ENCODE measurements around the gene FNIP2.

The FNIP2 gene

GRCh38 chr4:158799856-158800255 lies 31.0 kb downstream of the FNIP2 start:
- DNase-seq (ENCODE audit: low read depth), result no peak
- H3K4me3 ChIP-seq (ENCODE audit: control insufficient read depth, low read depth, low read length), result no peak overlapping the region
- TF ChIP-seq CTCF (conservative IDR thresholded peaks at IDR 0.05; ENCODE audit: control insufficient read depth, insufficient read depth, low read depth, low read length), result no peak

GRCh38 chr4:158801066-158801465 lies 32.2 kb downstream of the FNIP2 start:
- TF ChIP-seq CTCF (conservative IDR thresholded peaks at IDR 0.05; ENCODE audit: control insufficient read depth, insufficient read depth, low read depth, low read length), result no peak
- no peak overlapping the region for H3K4me3 ChIP-seq (ENCODE audit: control insufficient read depth, low read depth, low read length)
- DNase-seq (ENCODE audit: low read depth), result no peak

- no peak overlapping the region for H3K4me3 ChIP-seq (ENCODE audit: control insufficient read depth, low read depth, low read length)
- TF ChIP-seq CTCF (conservative IDR thresholded peaks at IDR 0.05; ENCODE audit: control insufficient read depth, insufficient read depth, low read depth, low read length), result no peak
- no peak for DNase-seq (ENCODE audit: low read depth)
Observed at GRCh38 chr4:158801677-158802076, 32.9 kb downstream of the FNIP2 start.

- no peak for DNase-seq (ENCODE audit: low read depth)
- TF ChIP-seq CTCF (conservative IDR thresholded peaks at IDR 0.05; ENCODE audit: control insufficient read depth, insufficient read depth, low read depth, low read length), result no peak
- no peak overlapping the region for H3K4me3 ChIP-seq (ENCODE audit: control insufficient read depth, low read depth, low read length)
Observed at GRCh38 chr4:158802914-158803313, 34.1 kb downstream of the FNIP2 start.

- TF ChIP-seq CTCF (conservative IDR thresholded peaks at IDR 0.05; ENCODE audit: control insufficient read depth, insufficient read depth, low read depth, low read length), result no peak
- DNase-seq (ENCODE audit: low read depth), result peak; percentile 33
- H3K4me3 ChIP-seq (ENCODE audit: control insufficient read depth, low read depth, low read length), result no peak overlapping the region
Observed at GRCh38 chr4:158805635-158806471, 37.0 kb downstream of the FNIP2 start.

- no peak for DNase-seq (ENCODE audit: low read depth)
- TF ChIP-seq CTCF (conservative IDR thresholded peaks at IDR 0.05; ENCODE audit: control insufficient read depth, insufficient read depth, low read depth, low read length), result no peak
- no peak overlapping the region for H3K4me3 ChIP-seq (ENCODE audit: control insufficient read depth, low read depth, low read length)
Observed at GRCh38 chr4:158807691-158808090, 38.9 kb downstream of the FNIP2 start.

Measured in fibroblast of mammary gland (primary cell).